Renal cortical epithelial cell (primary cell): ENCODE measurements around the gene CPLANE2. TPM values are rescaled to one million over a fixed set of nuclear protein-coding genes. Genes with fewer than 3 reads are reported as not detected.
"Not testable (repeated sequence)": the region's sequence is repeated elsewhere in the genome, so short reads cannot be mapped to it uniquely, and the experiment has no call there.

Experiments used
- DNase-seq: peaks from one replicate; pipeline ENCODE4 v3.0.0-alpha.2; 2011; ENCODE audit warnings: low read depth
- total RNA-seq: library from RNA; depleted of rRNA; stranded (reverse); fragments of >200 nt; gene quantifications from 2 replicates; pipeline ENCODE4 v1.2.3, GENCODE V29; 2014

The CPLANE2 gene
- total RNA-seq, 1 donor from 2014 or later = 10.8 TPM

DNA sequence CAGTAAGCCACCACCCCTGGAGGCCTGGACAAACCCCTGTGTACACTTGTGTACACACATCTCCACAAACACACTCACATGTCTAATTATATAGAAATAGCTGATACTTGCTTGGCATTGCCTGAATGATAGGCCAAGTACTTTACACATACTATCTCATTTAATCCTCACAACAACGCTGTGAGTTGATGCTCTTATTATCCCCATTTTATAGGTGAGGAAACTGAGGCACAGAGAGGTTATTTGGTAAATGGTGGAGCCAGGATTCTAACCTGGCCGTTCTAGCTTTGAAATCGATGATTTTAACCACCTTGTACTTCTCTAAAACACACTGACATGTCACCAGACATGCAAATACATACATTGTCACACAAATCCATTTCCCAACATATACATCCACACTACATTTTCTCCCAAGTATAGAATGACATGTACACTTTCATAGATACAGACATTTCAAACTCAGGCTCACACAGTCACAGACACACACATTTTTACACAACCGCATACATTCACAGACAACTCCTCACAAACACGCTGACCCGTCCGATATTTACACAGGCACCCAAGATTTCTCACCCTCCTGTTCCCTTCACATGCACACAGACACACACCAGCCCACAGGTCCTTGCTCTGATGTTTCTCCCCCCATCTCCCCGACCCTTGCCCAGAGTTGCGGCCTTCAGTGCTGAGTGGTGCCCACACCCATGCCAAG is 27.7 kb downstream of the CPLANE2 start:
- no peak for DNase-seq

DNA sequence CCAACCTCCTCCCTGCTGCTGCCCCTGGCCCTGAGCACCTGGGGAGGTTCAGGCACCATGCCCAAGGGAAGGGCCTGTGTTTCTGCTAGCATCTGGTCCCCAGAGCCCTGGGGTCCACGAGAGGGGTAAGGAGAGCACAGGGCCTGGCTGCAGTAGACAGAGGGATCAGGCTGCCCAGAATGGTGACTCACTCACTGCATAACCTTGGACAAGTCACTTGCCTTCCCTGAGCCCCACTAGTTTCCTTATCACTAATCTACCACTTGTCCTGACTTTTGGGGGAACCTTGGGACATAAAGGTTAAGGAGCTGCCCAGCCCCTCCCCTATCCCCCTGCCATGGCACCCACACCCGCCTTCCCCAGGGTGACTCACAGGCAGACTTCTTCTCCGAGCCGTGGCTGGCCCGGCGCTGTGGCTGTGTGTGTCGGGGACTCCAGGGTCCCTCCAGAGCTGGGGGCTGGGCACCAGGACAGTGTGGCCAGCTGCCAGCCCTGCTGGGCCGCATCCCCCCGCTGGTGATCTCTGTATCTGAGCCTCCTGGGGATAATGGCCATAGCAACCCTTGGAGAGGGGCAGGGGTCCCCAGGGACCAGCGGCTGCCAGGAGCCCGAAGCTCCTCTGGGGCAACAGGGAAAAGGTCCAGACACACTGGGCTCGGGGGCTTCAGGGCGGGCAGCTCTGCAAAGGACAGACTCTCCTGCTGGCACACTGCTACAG is 28.6 kb downstream of the CPLANE2 start:
- no peak for DNase-seq

DNA sequence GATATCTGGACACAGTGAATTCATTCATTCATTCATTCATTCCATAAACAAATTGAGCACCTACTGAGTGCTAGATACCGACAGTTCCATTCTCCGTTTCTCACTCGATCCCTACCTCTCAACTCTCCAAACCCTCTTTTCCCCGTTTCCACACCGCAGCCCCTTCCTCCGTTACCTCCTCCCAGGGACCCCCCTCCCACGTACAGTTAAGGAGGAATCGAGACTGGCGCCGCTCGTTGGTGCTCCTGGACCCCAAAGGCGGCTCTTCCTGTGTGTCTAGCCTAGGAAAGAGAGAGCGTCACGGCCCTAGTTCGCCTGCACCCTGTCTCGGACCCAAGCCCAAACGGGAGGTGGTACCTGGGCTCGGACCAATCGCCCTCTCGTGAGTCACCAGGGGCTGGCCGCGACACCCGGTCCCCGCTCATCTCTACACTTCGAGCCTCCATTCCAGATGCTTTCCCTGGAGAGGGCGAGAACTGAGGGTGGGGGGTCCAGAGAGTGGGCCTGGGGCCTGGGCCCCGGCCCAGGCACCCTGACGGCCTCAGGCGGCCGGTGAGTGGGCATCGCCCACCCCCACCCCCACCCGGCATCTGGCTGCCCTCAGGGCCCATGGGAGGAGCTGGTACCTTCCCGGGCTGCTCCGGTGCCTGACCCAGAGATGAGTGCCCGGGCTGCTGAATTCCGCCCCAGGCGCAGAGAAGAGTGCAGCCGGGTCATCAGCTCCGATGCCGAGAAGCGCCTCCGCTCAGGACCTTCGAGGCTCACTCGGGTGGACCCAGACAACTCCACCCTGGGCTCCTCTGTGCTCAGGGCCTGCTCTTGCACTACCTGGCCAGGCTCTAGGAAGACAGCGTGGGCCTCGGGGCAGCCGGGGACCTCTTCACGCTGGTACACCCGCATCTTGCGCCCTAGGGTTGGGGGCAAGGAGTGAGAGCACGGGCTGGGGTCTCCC is 29.4 kb downstream of the CPLANE2 start:
- DNase-seq = no peak

DNA sequence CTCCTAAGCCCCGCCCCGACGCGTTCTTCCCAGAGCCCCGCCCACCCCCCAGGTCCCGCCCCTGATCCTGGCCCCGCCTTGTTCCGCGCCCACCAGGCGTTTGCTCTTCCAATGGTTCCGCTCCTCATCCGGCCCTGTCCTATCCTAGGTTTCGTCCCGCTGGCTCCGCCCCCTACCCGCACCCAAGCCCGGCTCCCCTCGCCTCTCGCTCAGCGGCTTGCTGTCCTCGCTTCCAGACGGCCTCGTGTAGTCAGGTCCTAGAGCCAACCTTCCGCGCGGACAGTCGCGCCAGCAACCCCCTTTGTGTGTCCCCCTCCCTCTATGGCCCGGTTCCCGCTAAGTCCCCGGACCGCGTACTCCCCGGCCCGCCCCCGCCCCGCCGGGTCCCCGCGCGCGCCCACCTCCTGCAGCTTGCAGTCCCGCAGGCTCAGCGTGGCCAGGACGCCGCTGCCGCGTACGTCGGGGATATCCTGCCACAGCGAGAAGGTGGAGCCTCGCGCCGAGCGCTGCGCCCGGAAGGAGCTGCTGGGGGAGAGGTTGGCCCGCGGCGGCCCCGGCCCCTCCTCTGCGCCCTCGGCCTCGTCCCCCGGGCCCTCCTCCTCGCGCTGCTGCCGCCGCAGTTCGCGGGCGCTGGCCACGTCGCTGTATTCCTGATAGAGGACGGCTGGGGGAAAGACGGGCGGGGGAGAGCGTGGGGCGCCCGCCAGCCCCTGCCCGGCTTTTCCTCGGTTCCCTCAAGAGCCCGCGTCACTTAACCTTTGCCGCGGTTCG is 30.3 kb downstream of the CPLANE2 start:
- DNase-seq = peak; percentile 93

DNA sequence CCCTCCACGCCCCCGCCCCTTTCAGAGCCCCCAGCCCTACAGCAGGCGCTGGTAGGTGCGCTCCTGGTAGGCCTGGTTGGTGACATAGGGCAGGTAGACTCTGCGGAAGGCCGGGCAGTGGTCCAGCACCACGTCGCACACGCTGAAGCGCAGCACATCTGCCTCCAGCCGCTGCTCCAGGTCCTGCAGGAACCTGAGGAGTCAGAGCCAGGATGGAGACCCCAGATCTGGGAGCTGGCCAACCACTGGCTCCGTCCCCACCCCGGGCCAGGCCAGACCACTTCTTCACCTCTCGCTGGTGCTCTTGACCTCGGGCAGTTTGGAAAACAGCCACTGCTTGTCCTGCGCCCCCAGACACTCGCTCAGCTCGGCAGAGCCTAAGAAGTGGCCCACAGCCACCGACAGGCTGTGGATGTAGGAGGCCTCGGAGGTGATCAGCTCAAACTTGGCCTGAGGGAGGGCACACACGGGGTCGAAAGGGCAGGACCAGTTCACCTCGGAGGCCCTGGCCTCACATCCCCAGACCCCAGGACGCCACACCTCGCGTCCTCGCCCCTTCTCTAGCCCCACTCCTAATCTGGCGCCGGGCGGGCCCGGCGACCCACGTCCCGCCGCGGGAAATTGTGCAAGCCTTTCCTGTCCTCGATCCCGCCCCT is 31.0 kb downstream of the CPLANE2 start:
- DNase-seq = no peak

DNA sequence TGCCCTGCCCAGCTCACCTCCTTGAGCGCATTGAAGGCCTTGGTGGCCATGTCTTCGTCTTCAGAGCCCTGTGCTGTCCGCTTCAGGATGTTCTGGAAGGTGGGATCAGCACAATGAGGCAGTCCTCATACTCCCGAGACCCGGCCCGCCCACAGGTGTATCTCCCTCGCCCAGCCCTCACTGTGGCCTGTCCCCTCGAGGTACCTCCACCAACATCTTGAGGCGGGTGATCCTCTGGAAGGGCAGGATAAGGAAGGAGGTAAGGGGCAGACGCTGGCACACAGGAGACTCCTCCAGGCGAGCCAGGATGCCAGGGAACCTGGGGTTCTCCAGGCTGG is 31.7 kb downstream of the CPLANE2 start:
- no peak for DNase-seq

DNA sequence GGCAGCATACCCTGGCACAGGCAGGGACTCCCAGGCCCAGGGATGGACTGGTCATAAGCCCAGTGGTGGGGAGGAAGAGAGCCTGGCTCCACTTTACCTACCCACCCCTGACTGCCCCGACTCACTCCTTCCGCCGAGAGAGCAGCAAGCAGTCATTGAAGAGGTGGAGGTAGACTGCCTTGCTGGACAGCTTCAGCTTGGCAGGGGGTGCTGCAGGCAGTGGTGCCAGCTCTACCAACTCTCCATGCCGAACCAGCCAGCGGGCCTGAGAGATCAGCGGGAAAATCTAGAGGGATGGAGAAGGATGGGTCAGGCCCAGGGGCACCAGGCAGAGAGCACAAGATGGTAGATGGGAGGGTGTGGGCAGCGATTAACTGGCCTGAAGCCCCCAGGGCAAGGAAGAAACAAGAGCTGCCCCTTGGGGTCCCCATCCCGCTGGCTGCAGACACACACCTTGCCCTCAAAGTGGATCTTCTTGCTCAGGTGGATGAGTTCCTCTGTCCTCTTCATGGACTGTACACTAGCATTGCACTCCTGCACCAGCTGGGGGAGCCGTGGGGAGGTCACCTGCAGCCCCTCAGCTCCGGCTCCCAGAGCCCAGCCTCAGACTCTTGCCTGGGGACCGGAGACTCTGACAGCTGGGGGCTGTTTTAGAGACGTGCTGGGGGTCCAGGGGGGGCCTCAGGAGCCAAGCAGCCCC is 32.2 kb downstream of the CPLANE2 start:
- no peak for DNase-seq

DNA sequence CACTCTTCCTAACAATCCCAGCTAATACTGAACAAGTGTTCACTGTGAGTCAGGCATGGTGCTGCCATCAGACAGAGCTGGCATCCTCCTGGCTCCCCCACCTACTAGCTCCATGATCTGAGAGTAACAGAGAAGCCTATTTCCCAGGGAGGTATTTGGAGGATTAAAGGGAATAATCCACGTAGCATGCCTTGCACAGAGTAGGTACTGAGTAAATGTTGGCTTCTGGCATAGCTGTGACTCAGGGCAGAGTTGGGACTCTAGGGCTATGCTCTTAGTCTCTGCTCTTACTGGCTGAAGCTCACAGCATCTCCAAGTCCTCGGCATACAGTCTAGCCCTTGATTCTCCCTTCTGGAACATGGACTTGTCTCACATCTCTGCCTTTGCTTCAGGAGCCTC is 32.8 kb downstream of the CPLANE2 start:
- DNase-seq = no peak

DNA sequence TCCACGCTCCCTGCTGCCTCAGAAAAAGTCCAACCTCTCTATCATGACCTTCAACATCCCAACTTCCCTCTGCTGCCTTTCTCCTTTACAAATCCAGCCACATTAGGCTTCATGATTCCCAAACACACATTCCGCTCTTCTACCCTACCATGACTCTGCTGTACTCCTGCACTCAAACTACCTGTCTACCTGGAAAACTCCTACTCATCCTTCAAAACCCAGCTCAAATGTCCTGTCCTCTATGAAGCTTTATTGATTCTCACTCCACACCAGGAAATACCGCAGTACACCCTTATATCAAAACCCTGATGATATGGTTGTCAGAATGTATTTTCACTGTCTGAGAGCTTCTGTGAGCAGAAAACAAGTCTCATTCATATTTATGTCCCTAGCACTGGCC is 33.4 kb downstream of the CPLANE2 start:
- no peak for DNase-seq

DNA sequence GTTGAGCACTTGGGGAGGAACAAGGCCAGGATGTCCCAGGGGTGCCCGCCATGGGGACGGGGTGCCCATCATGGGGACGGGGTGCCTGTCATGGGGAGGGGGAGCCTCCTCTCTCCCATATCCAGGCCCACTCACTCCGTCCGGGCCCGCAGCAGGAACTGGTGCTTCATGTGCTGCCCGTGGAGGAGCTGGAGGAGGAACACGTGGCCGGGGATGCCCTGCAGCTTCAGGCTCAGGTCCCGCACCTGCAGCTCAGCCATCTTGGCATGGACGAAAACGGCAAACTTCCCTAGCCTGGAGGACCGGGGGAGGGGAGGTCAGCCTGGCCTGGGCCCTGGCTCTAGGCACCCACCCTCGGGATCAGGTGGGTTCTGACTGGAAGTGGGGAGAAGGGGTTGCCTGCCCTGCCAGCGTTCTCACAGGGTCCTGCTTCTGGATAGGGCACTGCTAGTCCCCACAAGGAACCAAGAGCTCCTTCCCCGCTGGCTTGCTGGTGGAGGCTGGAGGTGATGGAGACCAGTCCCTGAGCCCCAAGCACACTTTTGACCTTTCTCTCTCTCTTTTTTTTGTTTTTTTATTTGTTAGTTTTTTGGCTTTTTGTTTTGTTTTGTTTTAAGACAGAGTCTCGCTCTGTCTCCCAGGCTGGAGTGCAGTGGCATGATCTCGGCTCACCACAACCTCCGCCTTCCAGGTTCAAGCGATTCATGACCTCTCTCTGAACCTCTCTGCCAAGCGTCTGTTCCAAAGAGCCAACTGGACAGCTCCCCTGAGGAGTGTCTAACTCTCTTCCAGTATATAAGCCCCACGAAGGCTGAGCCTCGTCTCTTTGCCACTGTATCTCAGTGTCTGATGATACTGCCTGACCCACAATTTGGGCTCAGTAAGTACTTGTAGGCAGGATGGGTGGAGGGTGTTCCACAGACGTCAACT is 34.4 kb downstream of the CPLANE2 start:
- no peak for DNase-seq

DNA sequence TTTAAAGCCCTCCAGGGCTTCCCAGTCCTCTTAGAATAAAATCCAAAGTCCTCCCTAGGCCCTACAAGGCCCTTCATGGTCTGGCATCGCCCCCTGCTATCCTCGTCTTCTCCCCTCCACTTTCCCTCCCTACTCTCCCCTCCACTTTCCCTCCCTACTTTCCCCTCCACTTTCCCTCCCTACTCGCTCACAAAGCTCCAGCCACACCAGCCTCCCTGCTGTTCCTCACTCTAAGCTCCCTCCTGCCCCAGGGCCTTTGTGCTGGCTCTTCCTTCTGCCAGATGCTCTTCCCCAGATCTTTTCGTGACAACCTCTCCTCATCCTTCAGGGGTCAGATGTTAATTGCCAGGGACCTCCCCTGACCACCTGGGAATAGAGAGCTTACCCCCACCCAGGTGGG is 37.3 kb downstream of the CPLANE2 start:
- no peak for DNase-seq

DNA sequence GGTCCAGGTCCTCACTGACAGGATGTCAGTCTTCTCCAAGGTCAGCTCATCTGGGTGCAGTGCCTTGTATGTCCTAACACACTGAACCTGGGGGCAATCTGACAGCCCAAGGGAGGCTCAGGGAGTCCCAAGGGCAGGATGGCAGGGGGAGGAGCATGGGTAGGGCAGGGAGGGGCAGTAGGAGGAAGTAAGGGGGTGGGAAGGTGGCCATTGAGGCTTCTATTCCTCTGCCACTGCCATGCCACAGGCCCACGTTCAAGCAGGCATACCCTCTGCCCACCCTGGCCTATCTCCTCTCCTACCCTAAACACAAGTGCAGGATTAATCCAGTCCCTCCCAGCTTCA is 37.9 kb downstream of the CPLANE2 start:
- DNase-seq = no peak

DNA sequence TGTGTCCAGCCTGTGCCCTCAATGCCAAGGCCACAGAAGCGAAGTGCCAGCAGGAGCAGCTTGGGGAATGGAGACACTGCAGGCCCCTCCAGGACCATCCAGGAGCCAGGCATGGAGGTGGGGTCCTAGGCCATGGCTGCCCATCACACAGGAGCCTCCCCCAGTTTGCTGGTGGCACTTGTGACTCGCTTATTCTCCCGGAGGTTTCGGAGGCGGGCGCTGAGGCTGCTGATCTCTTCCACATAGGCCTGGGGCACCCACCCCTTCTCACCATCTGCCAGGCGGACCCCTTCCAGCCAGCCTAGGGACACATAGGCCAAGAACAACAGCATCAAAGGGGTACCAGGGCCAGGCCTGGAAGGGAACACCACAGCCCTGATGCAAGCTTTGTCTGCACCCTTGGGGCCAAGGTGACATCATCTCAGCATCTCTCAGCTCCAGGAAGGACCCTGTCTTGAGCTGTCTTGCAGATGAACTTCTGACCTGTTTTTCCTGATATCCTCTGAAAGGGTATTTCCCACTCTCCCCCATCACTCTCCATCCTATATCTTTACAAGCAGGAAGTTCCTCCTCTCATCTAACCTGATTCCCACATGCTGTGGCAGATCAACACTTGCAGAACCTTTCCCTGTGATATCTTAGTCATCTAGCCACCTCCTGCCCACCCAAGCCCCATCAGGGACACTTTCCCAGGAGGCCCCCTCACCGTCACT is 38.4 kb downstream of the CPLANE2 start:
- no peak for DNase-seq

DNA sequence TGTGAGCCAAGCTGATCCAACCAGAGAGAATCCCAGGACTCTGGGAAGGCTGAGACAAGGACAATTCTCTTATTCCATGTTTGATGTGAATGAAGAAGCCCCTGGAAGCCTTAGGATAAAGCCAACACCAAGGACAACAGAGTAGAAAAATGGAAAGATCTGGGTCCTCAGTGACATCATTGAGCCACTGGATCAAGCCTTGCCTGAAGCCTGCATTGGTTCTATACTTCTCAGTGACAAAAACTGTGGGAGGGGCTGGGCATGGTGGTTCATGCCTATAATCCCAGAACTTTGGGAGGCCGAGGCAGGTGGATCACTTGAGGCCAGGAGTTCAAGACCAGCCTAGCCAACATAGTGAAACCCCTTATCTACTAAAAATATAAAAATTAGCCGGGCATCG is 40.1 kb downstream of the CPLANE2 start:
- DNase-seq = no peak

DNA sequence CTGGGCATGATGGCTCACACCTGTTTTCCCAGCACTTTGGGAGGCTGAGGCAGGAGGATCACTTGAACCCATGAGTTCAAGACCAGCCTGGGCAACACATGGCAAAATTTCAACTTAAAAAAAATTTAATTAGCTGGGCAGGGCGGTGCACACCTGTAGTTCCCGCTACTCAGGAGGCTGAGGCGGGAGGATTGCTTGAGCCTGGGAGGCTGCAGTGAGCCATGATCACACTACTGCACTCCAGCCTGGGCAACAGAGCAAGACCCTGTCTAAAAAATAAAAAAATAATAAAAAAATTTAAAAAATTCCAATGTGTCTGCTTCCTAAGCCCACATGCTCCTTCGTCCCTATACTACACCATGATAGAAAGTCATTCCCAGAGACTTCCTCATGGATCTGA is 40.8 kb downstream of the CPLANE2 start:
- DNase-seq = not testable (repeated sequence)

DNA sequence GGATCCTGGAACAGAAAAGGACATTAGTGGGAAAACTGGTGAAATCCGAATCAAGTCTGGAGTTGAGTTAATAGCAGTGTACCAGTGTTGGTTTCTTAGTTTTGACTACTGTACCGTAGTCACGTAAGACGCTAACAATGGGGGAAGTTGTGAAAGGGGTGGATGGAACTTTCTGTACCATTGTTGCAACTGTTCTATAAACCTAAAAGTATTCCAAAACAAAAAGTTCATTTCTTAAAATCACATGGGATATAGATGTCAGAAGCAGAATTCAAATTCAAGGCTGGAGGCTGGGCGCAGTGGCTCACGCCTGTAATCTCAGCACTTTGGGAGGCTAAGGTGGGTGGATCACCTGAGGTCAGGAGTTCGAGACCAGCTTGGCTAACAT is 41.5 kb downstream of the CPLANE2 start:
- DNase-seq = no peak

DNA sequence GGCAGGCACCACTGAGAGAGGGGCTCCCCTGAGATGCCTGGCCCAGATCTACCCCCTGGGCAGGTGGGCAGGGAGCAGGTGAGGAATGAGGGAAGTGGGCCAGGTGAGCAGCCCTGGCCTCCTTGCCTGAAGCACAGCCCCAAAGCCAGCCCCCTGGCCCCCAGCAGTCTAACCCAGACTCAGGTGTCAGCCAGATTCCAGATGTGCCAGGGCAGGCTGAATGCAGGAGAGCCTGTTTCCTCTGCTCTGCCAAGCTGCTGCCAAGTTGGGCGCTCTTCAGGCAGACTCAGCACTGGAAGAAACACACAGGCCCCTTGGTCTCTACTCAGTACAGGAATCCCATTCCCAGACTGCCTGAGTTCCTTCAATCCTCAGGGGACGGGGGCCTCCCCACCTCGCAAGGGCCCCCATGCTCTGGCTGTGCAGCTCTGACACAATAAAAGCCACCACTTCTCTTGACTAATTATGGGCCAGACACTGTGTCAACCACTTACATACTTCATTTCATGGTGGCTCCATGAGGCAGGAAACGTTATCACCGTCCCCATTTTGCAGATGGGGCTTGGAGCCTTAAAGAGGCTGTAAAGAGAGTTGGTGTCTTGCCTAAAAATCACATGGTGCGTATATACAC is 45.0 kb downstream of the CPLANE2 start:
- no peak for DNase-seq

DNA sequence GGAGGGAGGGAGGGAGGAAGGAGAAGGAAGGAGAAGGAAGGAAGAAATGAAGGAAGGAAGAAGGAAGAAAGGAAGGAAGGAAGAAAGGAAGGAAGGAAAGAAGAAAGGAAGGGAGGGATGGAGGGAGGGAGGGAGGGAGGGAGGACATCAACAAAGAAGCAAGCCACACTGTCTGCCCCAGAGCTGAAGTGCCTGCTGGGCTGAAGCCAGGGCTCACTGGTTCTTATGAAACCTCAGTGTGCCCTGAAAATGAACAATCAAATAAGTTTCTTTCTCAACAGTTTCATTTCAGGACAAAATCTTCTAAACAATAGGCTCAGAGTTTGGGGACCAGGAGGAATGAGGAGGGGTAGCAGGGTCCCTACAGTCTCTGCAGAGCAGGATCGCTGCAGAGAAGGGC is 45.7 kb downstream of the CPLANE2 start:
- DNase-seq = no peak
